H9 (cell line): Measurements from ENCODE around the gene HTRA1. TPM values are rescaled to one million over a fixed set of nuclear protein-coding genes. Genes with fewer than 3 reads are reported as not detected.

ENCODE experiments used
- DNase-seq: peaks from one replicate; pipeline ENCODE4 v3.0.0-alpha.2; 2017
- H2AFZ ChIP-seq: one replicate; pipeline ENCODE4 v1.6.1; 2013; ENCODE audit warnings: mild to moderate bottlenecking, low read length, control low read depth, moderate library complexity
- H2AK5ac ChIP-seq: 2 replicates; pipeline ENCODE4 v1.6.1; 2013; ENCODE audit warnings: low read length, control low read depth, mixed read lengths; ENCODE audit not compliant: insufficient read length
- H2BK120ac ChIP-seq: one replicate; pipeline ENCODE4 v1.6.1; 2013; ENCODE audit warnings: low read depth, mild to moderate bottlenecking, low read length, control low read depth, inconsistent platforms; ENCODE audit not compliant: poor library complexity, severe bottlenecking
- H2BK12ac ChIP-seq: 2 replicates; pipeline ENCODE4 v1.6.1; 2013; ENCODE audit warnings: low read length, control low read depth, mixed read lengths, low read depth; ENCODE audit not compliant: insufficient read length
- H2BK15ac ChIP-seq: 2 replicates; pipeline ENCODE4 v1.6.1; 2013; ENCODE audit warnings: low read depth, low read length, control low read depth
- H2BK20ac ChIP-seq: one replicate; pipeline ENCODE4 v1.6.1; 2013; ENCODE audit warnings: low read depth, mild to moderate bottlenecking, low read length, control low read depth, inconsistent platforms; ENCODE audit not compliant: poor library complexity, severe bottlenecking
- H2BK5ac ChIP-seq: 2 replicates; pipeline ENCODE4 v1.6.1; 2013; ENCODE audit warnings: low read length, control low read depth, mixed read lengths; ENCODE audit not compliant: insufficient read length
- H3K14ac ChIP-seq: 2 replicates; pipeline ENCODE4 v1.6.1; 2013; ENCODE audit warnings: low read length, control low read depth; ENCODE audit not compliant: insufficient read depth
- H3K18ac ChIP-seq: 2 replicates; pipeline ENCODE4 v1.6.1; 2013; ENCODE audit warnings: low read depth, mild to moderate bottlenecking, mixed read lengths, low read length, control low read depth; ENCODE audit not compliant: insufficient read length
- H3K23ac ChIP-seq: 2 replicates; pipeline ENCODE4 v1.6.1; 2013; ENCODE audit warnings: low read length, control low read depth, mixed read lengths, low read depth; ENCODE audit not compliant: insufficient read length
- H3K23me2 ChIP-seq: 2 replicates; pipeline ENCODE4 v1.6.1; 2013; ENCODE audit warnings: low read depth, mild to moderate bottlenecking, mixed read lengths, low read length, control low read depth; ENCODE audit not compliant: insufficient read length, poor library complexity, severe bottlenecking
- H3K27ac ChIP-seq: 2 replicates; pipeline ENCODE4 v1.5.1; 2013; ENCODE audit warnings: low read length, control low read depth, mixed read lengths, low read depth; ENCODE audit not compliant: insufficient read length
- H3K27me3 ChIP-seq: 2 replicates; pipeline ENCODE4 v1.6.1; 2013; ENCODE audit warnings: low read length, control low read depth, inconsistent platforms; ENCODE audit not compliant: insufficient read depth
- H3K4ac ChIP-seq: 2 replicates; pipeline ENCODE4 v1.6.1; 2013; ENCODE audit warnings: low read depth, mild to moderate bottlenecking, control low read depth, inconsistent platforms, low read length, moderate library complexity
- H3K4me1 ChIP-seq: 2 replicates; pipeline ENCODE4 v1.6.1; 2013; ENCODE audit warnings: low read length, control low read depth, inconsistent platforms; ENCODE audit not compliant: insufficient read depth
- H3K4me2 ChIP-seq: 2 replicates; pipeline ENCODE4 v1.6.1; 2013; ENCODE audit warnings: low read length, control low read depth, mixed read lengths; ENCODE audit not compliant: insufficient read length, insufficient read depth
- H3K56ac ChIP-seq: 2 replicates; pipeline ENCODE4 v1.6.1; 2013; ENCODE audit warnings: low read depth, mild to moderate bottlenecking, mixed read lengths, low read length, control low read depth; ENCODE audit not compliant: insufficient read length
- H3K79me1 ChIP-seq: 2 replicates; pipeline ENCODE4 v1.6.1; 2013; ENCODE audit warnings: low read depth, mild to moderate bottlenecking, moderate library complexity, low read length, control low read depth, inconsistent platforms; ENCODE audit not compliant: insufficient read depth, poor library complexity, severe bottlenecking
- H3K79me2 ChIP-seq: 2 replicates; pipeline ENCODE4 v1.6.1; 2013; ENCODE audit warnings: low read length, control low read depth, inconsistent platforms; ENCODE audit not compliant: insufficient read depth
- H3K9ac ChIP-seq: 2 replicates; pipeline ENCODE4 v1.6.1; 2013; ENCODE audit warnings: low read length, control low read depth, mixed read lengths; ENCODE audit not compliant: insufficient read length; ENCODE audit errors: extremely low read depth
- H3K9me3 ChIP-seq: one replicate; pipeline ENCODE4 v1.6.1; 2013; ENCODE audit warnings: low read depth, low read length, inconsistent platforms; ENCODE audit not compliant: control insufficient read depth
- H3T11ph ChIP-seq: one replicate; pipeline ENCODE4 v1.6.1; 2013; ENCODE audit warnings: mild to moderate bottlenecking, low read length, control low read depth, inconsistent platforms
- H4K20me1 ChIP-seq: one replicate; pipeline ENCODE4 v1.6.1; 2013; ENCODE audit not compliant: control insufficient read depth, insufficient read length, insufficient read depth
- H4K5ac ChIP-seq: 2 replicates; pipeline ENCODE4 v1.6.1; 2013; ENCODE audit warnings: low read depth, mild to moderate bottlenecking, mixed read lengths, low read length, control low read depth; ENCODE audit not compliant: insufficient read length
- H4K8ac ChIP-seq: replicated peaks from 2 replicates; pipeline ENCODE4 v1.6.1; 2013; ENCODE audit warnings: low read length, control low read depth, mixed read lengths, low read depth; ENCODE audit not compliant: insufficient read length
- H4K91ac ChIP-seq: 2 replicates; pipeline ENCODE4 v1.6.1; 2013; ENCODE audit warnings: low read depth, mild to moderate bottlenecking, moderate library complexity, mixed read lengths, low read length, control low read depth; ENCODE audit not compliant: insufficient read length
- H3K27ac Mint-ChIP-seq, 3 experiments: 2 replicates in 2 of 3; 3 replicates in 1 of 3; pipeline ENCODE4 v1.8.0; 2020 to 2021; ENCODE audit warnings: mixed read lengths in 3 of 3, mild to moderate bottlenecking in 1 of 3, moderate library complexity in 1 of 3
- H3K27me3 Mint-ChIP-seq: 2 replicates; pipeline ENCODE4 v1.8.0; 2021; ENCODE audit warnings: low read depth, mild to moderate bottlenecking, moderate library complexity, mixed read lengths
- H3K36me3 Mint-ChIP-seq, 3 experiments: 2 replicates in 2 of 3; 3 replicates in 1 of 3; pipeline ENCODE4 v1.8.0; 2020 to 2021; ENCODE audit warnings: low read depth in 3 of 3, mixed read lengths in 3 of 3; ENCODE audit not compliant: insufficient read depth in 1 of 3
- H3K4me1 Mint-ChIP-seq, 2 experiments: 2 replicates each; pipeline ENCODE4 v1.8.0; 2020; ENCODE audit warnings: mixed read lengths in 2 of 2
- H3K4me3 Mint-ChIP-seq, 2 experiments: 2 replicates in 1 of 2; 3 replicates in 1 of 2; pipeline ENCODE4 v1.8.0; 2020 to 2021; ENCODE audit warnings: mild to moderate bottlenecking in 2 of 2, mixed read lengths in 2 of 2, moderate library complexity in 1 of 2
- H3K9me3 Mint-ChIP-seq, 2 experiments: 2 replicates in 1 of 2; 3 replicates in 1 of 2; pipeline ENCODE4 v1.8.0; 2020; ENCODE audit warnings: mild to moderate bottlenecking in 2 of 2, mixed read lengths in 2 of 2, moderate library complexity in 1 of 2
- WGBS: extraction: QIAGEN DNeasy Blood & Tissue Kit; methylation state at CpG from one replicate; pipeline ENCODE4 v1.1.7; 2013; ENCODE audit warnings: missing lambda C conversion rate, low lambda C conversion rate, mixed read lengths; ENCODE audit not compliant: insufficient read length; ENCODE audit errors: extremely low coverage; 5-methylcytosine and 5-hydroxymethylcytosine counted together
- total RNA-seq: library from RNA; stranded (reverse); gene quantifications from 2 replicates; pipeline ENCODE4 v1.2.1, GENCODE V29; 2021
- TF ChIP-seq, protein P1 (sequence below): fragments of 200-600 bp; sonication (generic); conservative IDR thresholded peaks from 3 replicates; pipeline ENCODE4 v1.8.0; 2021; ENCODE audit warnings: antibody characterized with exemption, mild to moderate bottlenecking

The HTRA1 gene
- total RNA-seq, 1 experiment from 2014 or later, result 11.1 TPM

GRCh38 chr10:122561212-122561611 lies 99.9 kb downstream of the HTRA1 start:
- Histone ChIP-seq H3T11ph (no peak overlapping the region), H2BK120ac (no peak overlapping the region), H3K23me2 (no peaks in the 10 kb centered on the region), H4K20me1 (no peaks in the 10 kb centered on the region), H4K8ac (no peak overlapping the region), H3K4me2 (no peak overlapping the region), H3K9ac (no peak overlapping the region), H3K4ac (no peak overlapping the region), H2BK12ac (no peak overlapping the region), H2AFZ (no peak overlapping the region), H3K56ac (no peak overlapping the region), H2BK5ac (no peak overlapping the region), H3K79me2 (no peaks in the 10 kb centered on the region), H3K18ac (no peak overlapping the region), H2BK20ac (no peak overlapping the region), H3K27me3 (no peaks in the 10 kb centered on the region), H3K79me1 (no peaks in the 10 kb centered on the region), H2AK5ac (no peak overlapping the region), H3K23ac (no peak overlapping the region), H3K27ac (no peak overlapping the region), H4K5ac (no peak overlapping the region), H3K9me3 (no peaks in the 10 kb centered on the region), H3K14ac (no peak overlapping the region), H2BK15ac (no peak overlapping the region), H3K4me1 (no peaks in the 10 kb centered on the region), H4K91ac (no peak overlapping the region)
- Mint-ChIP-seq H3K27ac (no peak overlapping the region), H3K9me3 (no peaks in the 10 kb centered on the region), H3K27me3 (peaks cover 30% of the 10 kb centered on the region), H3K4me3 (no peak overlapping the region), H3K4me1 (peaks cover 30 to 33% of the 10 kb centered on the region in 2 experiments), H3K36me3 (no peaks in the 10 kb centered on the region)
- no peak for DNase-seq
- TF ChIP-seq, protein P1, sequence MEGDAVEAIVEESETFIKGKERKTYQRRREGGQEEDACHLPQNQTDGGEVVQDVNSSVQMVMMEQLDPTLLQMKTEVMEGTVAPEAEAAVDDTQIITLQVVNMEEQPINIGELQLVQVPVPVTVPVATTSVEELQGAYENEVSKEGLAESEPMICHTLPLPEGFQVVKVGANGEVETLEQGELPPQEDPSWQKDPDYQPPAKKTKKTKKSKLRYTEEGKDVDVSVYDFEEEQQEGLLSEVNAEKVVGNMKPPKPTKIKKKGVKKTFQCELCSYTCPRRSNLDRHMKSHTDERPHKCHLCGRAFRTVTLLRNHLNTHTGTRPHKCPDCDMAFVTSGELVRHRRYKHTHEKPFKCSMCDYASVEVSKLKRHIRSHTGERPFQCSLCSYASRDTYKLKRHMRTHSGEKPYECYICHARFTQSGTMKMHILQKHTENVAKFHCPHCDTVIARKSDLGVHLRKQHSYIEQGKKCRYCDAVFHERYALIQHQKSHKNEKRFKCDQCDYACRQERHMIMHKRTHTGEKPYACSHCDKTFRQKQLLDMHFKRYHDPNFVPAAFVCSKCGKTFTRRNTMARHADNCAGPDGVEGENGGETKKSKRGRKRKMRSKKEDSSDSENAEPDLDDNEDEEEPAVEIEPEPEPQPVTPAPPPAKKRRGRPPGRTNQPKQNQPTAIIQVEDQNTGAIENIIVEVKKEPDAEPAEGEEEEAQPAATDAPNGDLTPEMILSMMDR, result no peak
- WGBS, result no CpG with 5 or more reads among the region's 6 CpGs
